Activated CD4-positive, alpha-beta T cell treated with anti-CD3 and anti-CD28 coated beads, Interleukin-2, amount 50 U/mL, for 16 hours (primary cell): ENCODE results near the gene TMCO2.

ENCODE experiments used
- DNase-seq: peaks from one replicate; pipeline ENCODE4 v3.0.0-alpha.2; 2020

TMCO2 gene

GRCh38 chr1:40258445-40258769 lies 10.7 kb downstream of the TMCO2 start:
- no peak for DNase-seq

GRCh38 chr1:40264354-40264781 lies 16.6 kb downstream of the TMCO2 start:
- DNase-seq = peak; percentile 72

- no peak for DNase-seq
These were observed 17.6 kb downstream of the TMCO2 start for GRCh38 chr1:40265298-40265697.

- DNase-seq = no peak
These were observed 18.2 kb downstream of the TMCO2 start for GRCh38 chr1:40265919-40266318.

GRCh38 chr1:40266786-40267535 lies 19.2 kb downstream of the TMCO2 start:
- no peak for DNase-seq

GRCh38 chr1:40267767-40268187 lies 20.0 kb downstream of the TMCO2 start:
- no peak for DNase-seq

- DNase-seq = no peak
These were observed 20.5 kb downstream of the TMCO2 start for GRCh38 chr1:40268211-40268610.

- peak; percentile 71 for DNase-seq
These were observed 22.6 kb downstream of the TMCO2 start for GRCh38 chr1:40270152-40270834.

GRCh38 chr1:40272653-40273213 lies 25.0 kb downstream of the TMCO2 start:
- DNase-seq = no peak

- DNase-seq = no peak
These were observed 25.9 kb downstream of the TMCO2 start for GRCh38 chr1:40273547-40274166.

GRCh38 chr1:40274331-40274730 lies 26.6 kb downstream of the TMCO2 start:
- DNase-seq = no peak

- DNase-seq = no peak
These were observed 28.4 kb downstream of the TMCO2 start for GRCh38 chr1:40276122-40276521.

- DNase-seq = no peak
These were observed 34.1 kb downstream of the TMCO2 start for GRCh38 chr1:40281853-40282252.

- no peak for DNase-seq
These were observed 43.6 kb downstream of the TMCO2 start for GRCh38 chr1:40291293-40291692.

GRCh38 chr1:40299366-40300248 lies 51.9 kb downstream of the TMCO2 start:
- DNase-seq = no peak

GRCh38 chr1:40300249-40300567 lies 52.5 kb downstream of the TMCO2 start:
- no peak for DNase-seq

- no peak for DNase-seq
These were observed 52.9 kb downstream of the TMCO2 start for GRCh38 chr1:40300651-40301050.

- no peak for DNase-seq
These were observed 53.3 kb downstream of the TMCO2 start for GRCh38 chr1:40301066-40301465.
